Thyroid gland (tissue), 4 donors: ENCODE results near the gene NRROS. TPM values are rescaled to one million over a fixed set of nuclear protein-coding genes. Genes with fewer than 3 reads are reported as not detected.

Experiments
- DNase-seq, 2 donors: peaks; one replicate each; pipeline ENCODE4 v3.0.0-alpha.2; 2019
- H3K27ac ChIP-seq, 3 donors: fragments of 200-600 bp; sonication (generic); 1 replicate in 2 of 3; 2 replicates in 1 of 3; pipeline ENCODE4 v1.5.1; 2016 to 2019; ENCODE audit warnings: mild to moderate bottlenecking in 1 of 3, moderate library complexity in 1 of 3
- H3K27me3 ChIP-seq: fragments of 200-600 bp; sonication (generic); one replicate; pipeline ENCODE4 v1.5.1; 2019
- H3K36me3 ChIP-seq, 2 donors: fragments of 200-600 bp; sonication (generic); one replicate each; pipeline ENCODE4 v1.5.1; 2016 to 2019
- H3K4me1 ChIP-seq, 2 donors: fragments of 200-600 bp; sonication (generic); one replicate each; pipeline ENCODE4 v1.5.1; 2017 to 2019
- H3K4me3 ChIP-seq, 3 donors: fragments of 200-600 bp; sonication (generic); replicated peaks in 1 of 3; 1 replicate in 2 of 3; 2 replicates in 1 of 3; pipeline ENCODE4 v1.5.1; 2016; ENCODE audit warnings: mild to moderate bottlenecking in 1 of 3
- H3K9me3 ChIP-seq: fragments of 200-600 bp; sonication (generic); one replicate; pipeline ENCODE4 v1.5.1; 2017
- CTCF ChIP-seq, 6 experiments: fragments of 200-600 bp in 3 of 6; fragments of 450-650 bp in 3 of 6; sonication (generic) in 3 of 6; IDR thresholded peaks; one replicate each; pipeline ENCODE4 v1.5.1; 2016 to 2019; ENCODE audit warnings: antibody characterized with exemption in 6 of 6, mild to moderate bottlenecking in 2 of 6, inconsistent platforms in 1 of 6, moderate library complexity in 1 of 6
- POLR2A ChIP-seq, 2 donors: fragments of 450-650 bp; IDR thresholded peaks; one replicate each; pipeline ENCODE4 v1.6.1; 2017; ENCODE audit warnings: antibody characterized with exemption in 2 of 2, mild to moderate bottlenecking in 2 of 2, moderate library complexity in 1 of 2
- WGBS, 2 donors: methylation state at CpG; one replicate each; pipeline ENCODE4 v1.1.5; 2017; 5-methylcytosine and 5-hydroxymethylcytosine counted together
- intact Hi-C: fragments of 100-400 bp; cut with DNase I; formaldehyde crosslinking; loops from one replicate; pipeline ENCODE4 v1.15.1; 2023
- total RNA-seq, 4 donors: library from RNA; depleted of rRNA; stranded (reverse); fragments of >200 nt; gene quantifications; one replicate each; pipeline ENCODE4 v1.2.3, GENCODE V29; 2016

Gene NRROS
- total RNA-seq, 4 donors from 2014 or later = 1.2 to 3.9 (median 1.7) TPM

GRCh38 chr3:196666001-196666867 lies 26.7 kb downstream of the NRROS start:
- Histone ChIP-seq H3K27me3 (no peaks in the 10 kb centered on the region), H3K27ac (no peak overlapping the region), H3K36me3 (no peaks in the 10 kb centered on the region), H3K9me3 (no peaks in the 10 kb centered on the region), H3K4me1 (peaks cover 0 to 1% of the 10 kb centered on the region in 2 donors), H3K4me3 (no peak overlapping the region)
- no peak for TF ChIP-seq POLR2A (IDR thresholded peaks at IDR 0.05)
- no peak for TF ChIP-seq CTCF (IDR thresholded peaks at IDR 0.05)
- 48 to 53% methylated on average over 23 of the region's 23 CpGs for WGBS, 2 donors
- intact Hi-C loops = no loop called here
- DNase-seq = no peak

- TF ChIP-seq CTCF (IDR thresholded peaks at IDR 0.05) = no peak
- no peaks in the 10 kb centered on the region for H3K9me3 ChIP-seq
- no peaks in the 10 kb centered on the region for H3K4me1 ChIP-seq
- H3K27me3 ChIP-seq = no peaks in the 10 kb centered on the region
- 79 to 82% methylated on average over 14 of the region's 14 CpGs for WGBS, 2 donors
- H3K4me3 ChIP-seq = no peak overlapping the region
- intact Hi-C loops = no loop called here
- DNase-seq = no peak
- no peaks in the 10 kb centered on the region for H3K36me3 ChIP-seq
- H3K27ac ChIP-seq = no peak overlapping the region
These were observed 27.7 kb downstream of the NRROS start for GRCh38 chr3:196667056-196667825.

GRCh38 chr3:196670339-196670738 lies 30.8 kb downstream of the NRROS start:
- no peak for TF ChIP-seq CTCF (IDR thresholded peaks at IDR 0.05)

GRCh38 chr3:196673632-196674031 lies 34.1 kb downstream of the NRROS start:
- Histone ChIP-seq H3K4me1 (no peaks in the 10 kb centered on the region), H3K27me3 (no peaks in the 10 kb centered on the region), H3K9me3 (no peaks in the 10 kb centered on the region), H3K4me3 (no peak overlapping the region), H3K27ac (no peak overlapping the region), H3K36me3 (no peaks in the 10 kb centered on the region)
- WGBS, 2 donors = 81 to 86% methylated on average over 3 of the region's 3 CpGs
- no peak for TF ChIP-seq POLR2A (IDR thresholded peaks at IDR 0.05)
- no peak for TF ChIP-seq CTCF (IDR thresholded peaks at IDR 0.05)
- DNase-seq = no peak
- intact Hi-C loops = no loop called here

More at GRCh38 chr3:196670339-196670738, 30.8 kb downstream of the NRROS start:
- no peaks in the 10 kb centered on the region for H3K9me3 ChIP-seq
- H3K4me3 ChIP-seq = no peak overlapping the region
- no peaks in the 10 kb centered on the region for H3K36me3 ChIP-seq
- H3K4me1 ChIP-seq = no peaks in the 10 kb centered on the region
- DNase-seq = no peak
- no peak overlapping the region for H3K27ac ChIP-seq
- no peaks in the 10 kb centered on the region for H3K27me3 ChIP-seq
- 38 to 46% methylated on average over 6 of the region's 6 CpGs for WGBS, 2 donors
- intact Hi-C loops = no loop called here

GRCh38 chr3:196677353-196677752 lies 37.9 kb downstream of the NRROS start:
- TF ChIP-seq CTCF (IDR thresholded peaks at IDR 0.05) (no peak), POLR2A (IDR thresholded peaks at IDR 0.05) (no peak)
- 70 to 71% methylated on average over 1 of the region's 1 CpG for WGBS, 2 donors
- no peak overlapping the region for H3K4me3 ChIP-seq
- DNase-seq = no peak
- no peak overlapping the region for H3K27ac ChIP-seq
- H3K36me3 ChIP-seq = no peaks in the 10 kb centered on the region
- H3K27me3 ChIP-seq = no peaks in the 10 kb centered on the region
- H3K4me1 ChIP-seq = no peaks in the 10 kb centered on the region
- no peaks in the 10 kb centered on the region for H3K9me3 ChIP-seq
- intact Hi-C loops = no loop called here
